Measurements from ENCODE around the gene ABHD2.

DNA sequence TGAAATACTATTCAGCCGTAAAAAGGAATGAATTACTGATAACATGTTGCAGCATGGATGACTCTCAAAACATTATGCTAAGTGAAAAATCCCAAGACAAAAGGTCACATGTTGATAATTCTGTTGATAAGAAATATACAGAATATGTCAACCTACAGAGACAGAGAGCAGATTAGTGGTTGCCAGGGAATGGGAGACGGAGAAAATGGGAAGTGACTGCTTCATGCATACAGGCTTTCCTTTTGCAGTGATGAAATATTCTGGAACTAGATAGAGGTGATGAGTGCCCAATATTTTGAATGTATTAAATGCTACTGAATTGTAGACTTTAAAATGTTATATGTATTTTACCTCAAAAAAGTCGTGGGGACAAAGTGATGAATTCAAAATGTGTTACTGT lies 56.2 kb downstream of the ABHD2 start:
- TF ChIP-seq CTCF (conservative IDR thresholded peaks at IDR 0.05) (no peak), EZH2 (IDR thresholded peaks at IDR 0.05; ENCODE audit: low read depth) (no peak)
